Lower lobe of right lung (tissue), 2 donors: ENCODE results near the gene CPT1A. TPM values are rescaled to one million over a fixed set of nuclear protein-coding genes. Genes with fewer than 3 reads are reported as not detected.

ENCODE experiments used
- ATAC-seq, 2 donors: fragments of 200-7000 bp; cut with Tn5 transposase; one replicate each; pipeline ENCODE4 v1.9.1; 2020 to 2022; ENCODE audit warnings: mild to moderate bottlenecking in 2 of 2, moderate library complexity in 2 of 2
- DNase-seq: peaks from one replicate; pipeline ENCODE4 v3.0.0-alpha.2; 2020
- H3K27ac ChIP-seq: fragments of 200-600 bp; one replicate; pipeline ENCODE4 v1.8.0; 2022
- H3K27me3 ChIP-seq: fragments of 200-600 bp; one replicate; pipeline ENCODE4 v1.8.0; 2022; ENCODE audit warnings: low read depth
- H3K36me3 ChIP-seq: fragments of 200-600 bp; one replicate; pipeline ENCODE4 v1.8.0; 2022; ENCODE audit warnings: mild to moderate bottlenecking
- H3K4me1 ChIP-seq: fragments of 200-600 bp; one replicate; pipeline ENCODE4 v1.8.0; 2022
- H3K4me3 ChIP-seq: fragments of 200-600 bp; one replicate; pipeline ENCODE4 v1.8.0; 2022; ENCODE audit warnings: mild to moderate bottlenecking
- H3K9me3 ChIP-seq: fragments of 200-600 bp; one replicate; pipeline ENCODE4 v1.8.0; 2022
- intact Hi-C: fragments of 100-400 bp; cut with DNase I; formaldehyde crosslinking; loops from one replicate; pipeline ENCODE4 v1.11.0; 2022
- total RNA-seq: library from RNA; stranded (reverse); fragmentation: NEBNext Ultra II Directional; extraction: Animal tissue kit (Norgen Biotek cat#: 25700); gene quantifications from one replicate; pipeline ENCODE4 v1.2.1, GENCODE V29; 2021
- TF ChIP-seq, protein P1 (sequence below): fragments of 200-600 bp; IDR thresholded peaks from one replicate; pipeline ENCODE4 v1.8.0; 2022; ENCODE audit warnings: antibody characterized with exemption, mild to moderate bottlenecking
- donor health status: DM: no; HTN: yes; CAD: no; lungs with severe emphysema.

Gene CPT1A
- total RNA-seq, 1 donor from 2014 or later = 88.4 TPM

DNA sequence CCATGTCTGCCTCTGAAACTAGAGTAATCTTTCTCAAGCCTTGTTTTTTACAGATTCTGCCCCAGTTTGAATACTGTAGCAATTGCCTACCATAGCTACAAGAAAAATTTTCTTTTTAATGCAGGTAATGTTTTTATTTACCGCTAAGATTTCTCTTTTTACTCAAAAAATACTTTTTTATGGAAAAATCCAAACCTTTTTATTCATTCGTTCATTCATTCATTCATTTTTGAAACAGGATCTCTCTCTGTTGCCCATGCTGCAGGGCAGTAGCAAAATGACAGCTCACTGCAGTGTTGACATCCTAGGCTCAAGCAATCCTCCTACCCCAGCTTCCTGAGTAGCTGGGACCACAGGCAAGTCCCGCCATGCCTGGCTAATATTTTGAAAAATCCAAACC is 2.7 kb upstream of the CPT1A start:
- Histone ChIP-seq H3K4me3 (peak overlapping the region; percentile 97), H3K27ac (peak overlapping the region; percentile 95), H3K9me3 (no peaks in the 10 kb centered on the region), H3K4me1 (peaks cover 34% of the 10 kb centered on the region), H3K36me3 (no peaks in the 10 kb centered on the region), H3K27me3 (no peaks in the 10 kb centered on the region)
- no peak for ATAC-seq
- intact Hi-C loops = no loop called here
- TF ChIP-seq, protein P1, sequence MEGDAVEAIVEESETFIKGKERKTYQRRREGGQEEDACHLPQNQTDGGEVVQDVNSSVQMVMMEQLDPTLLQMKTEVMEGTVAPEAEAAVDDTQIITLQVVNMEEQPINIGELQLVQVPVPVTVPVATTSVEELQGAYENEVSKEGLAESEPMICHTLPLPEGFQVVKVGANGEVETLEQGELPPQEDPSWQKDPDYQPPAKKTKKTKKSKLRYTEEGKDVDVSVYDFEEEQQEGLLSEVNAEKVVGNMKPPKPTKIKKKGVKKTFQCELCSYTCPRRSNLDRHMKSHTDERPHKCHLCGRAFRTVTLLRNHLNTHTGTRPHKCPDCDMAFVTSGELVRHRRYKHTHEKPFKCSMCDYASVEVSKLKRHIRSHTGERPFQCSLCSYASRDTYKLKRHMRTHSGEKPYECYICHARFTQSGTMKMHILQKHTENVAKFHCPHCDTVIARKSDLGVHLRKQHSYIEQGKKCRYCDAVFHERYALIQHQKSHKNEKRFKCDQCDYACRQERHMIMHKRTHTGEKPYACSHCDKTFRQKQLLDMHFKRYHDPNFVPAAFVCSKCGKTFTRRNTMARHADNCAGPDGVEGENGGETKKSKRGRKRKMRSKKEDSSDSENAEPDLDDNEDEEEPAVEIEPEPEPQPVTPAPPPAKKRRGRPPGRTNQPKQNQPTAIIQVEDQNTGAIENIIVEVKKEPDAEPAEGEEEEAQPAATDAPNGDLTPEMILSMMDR = no peak
- no peak for DNase-seq

DNA sequence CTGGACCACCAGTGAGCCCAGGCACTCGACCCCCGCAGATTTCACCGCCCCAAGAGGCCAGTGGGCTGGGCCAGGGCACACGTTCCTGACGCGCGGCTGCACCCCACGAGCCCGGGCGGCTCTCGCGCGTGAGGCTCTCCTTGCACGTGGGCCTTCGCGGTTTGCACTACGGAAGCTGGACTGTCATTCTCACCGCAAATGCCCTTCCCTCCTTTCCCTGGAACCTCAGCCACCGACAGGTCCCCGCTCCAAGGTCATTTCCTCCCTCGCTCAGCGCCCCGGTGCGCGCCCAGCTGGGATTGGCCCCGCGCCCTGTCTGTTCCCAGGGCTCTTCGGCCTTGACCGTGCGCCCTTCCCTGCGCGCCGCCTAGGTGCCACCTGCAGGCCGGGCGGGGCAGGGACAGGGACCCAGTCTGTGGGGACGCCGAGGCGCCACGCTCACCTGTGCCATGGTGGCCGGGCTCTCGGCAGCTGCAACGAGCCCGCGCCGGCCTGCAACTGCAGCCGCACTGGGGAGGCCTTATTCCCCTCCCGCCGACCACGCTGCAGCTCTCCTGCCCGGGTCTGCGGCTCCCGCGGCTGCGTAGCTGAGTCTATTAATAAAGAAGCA is 2.1 kb upstream of the CPT1A start:
- Histone ChIP-seq H3K4me1 (peaks cover 40% of the 10 kb centered on the region), H3K9me3 (no peaks in the 10 kb centered on the region), H3K4me3 (peak overlapping the region; percentile 97), H3K27ac (peak overlapping the region; percentile 95), H3K27me3 (no peaks in the 10 kb centered on the region), H3K36me3 (no peaks in the 10 kb centered on the region)
- DNase-seq = peak; percentile 93
- ATAC-seq = peak; percentile 83 to 87
- TF ChIP-seq, protein P1 = peak; percentile 73
- intact Hi-C loops = no loop called here

DNA sequence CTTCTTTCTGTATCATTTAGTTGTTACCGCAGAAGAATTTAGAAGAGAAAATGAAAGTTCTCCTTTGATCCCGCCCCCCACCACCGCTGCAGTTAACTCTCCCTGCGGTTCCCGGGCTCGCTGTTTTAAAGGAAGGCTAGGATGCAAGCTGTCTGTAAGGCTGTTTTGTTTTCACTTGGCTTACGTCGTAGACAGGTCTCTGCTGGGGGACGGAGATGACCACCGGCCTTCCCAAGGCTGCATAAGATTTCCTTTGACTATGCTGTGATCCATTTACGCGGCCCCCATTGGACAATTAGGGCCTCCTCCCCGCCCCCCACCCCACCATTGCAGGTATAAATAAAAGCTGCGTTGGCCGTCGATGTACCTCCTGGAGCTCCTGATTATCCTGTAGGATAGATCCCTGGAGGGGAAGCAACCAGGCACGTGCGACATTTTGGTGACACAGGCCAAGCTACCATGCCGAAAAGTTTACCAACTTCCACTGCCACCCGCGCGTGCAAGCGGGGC is 1.4 kb upstream of the CPT1A start:
- Histone ChIP-seq H3K27me3 (no peaks in the 10 kb centered on the region), H3K9me3 (no peaks in the 10 kb centered on the region), H3K4me1 (peaks cover 47% of the 10 kb centered on the region), H3K27ac (peak overlapping the region; percentile 95), H3K4me3 (peak overlapping the region; percentile 97), H3K36me3 (no peaks in the 10 kb centered on the region)
- ATAC-seq (no peak), DNase-seq (no peak)
- intact Hi-C loops = no loop called here
- TF ChIP-seq, protein P1 = no peak

DNA sequence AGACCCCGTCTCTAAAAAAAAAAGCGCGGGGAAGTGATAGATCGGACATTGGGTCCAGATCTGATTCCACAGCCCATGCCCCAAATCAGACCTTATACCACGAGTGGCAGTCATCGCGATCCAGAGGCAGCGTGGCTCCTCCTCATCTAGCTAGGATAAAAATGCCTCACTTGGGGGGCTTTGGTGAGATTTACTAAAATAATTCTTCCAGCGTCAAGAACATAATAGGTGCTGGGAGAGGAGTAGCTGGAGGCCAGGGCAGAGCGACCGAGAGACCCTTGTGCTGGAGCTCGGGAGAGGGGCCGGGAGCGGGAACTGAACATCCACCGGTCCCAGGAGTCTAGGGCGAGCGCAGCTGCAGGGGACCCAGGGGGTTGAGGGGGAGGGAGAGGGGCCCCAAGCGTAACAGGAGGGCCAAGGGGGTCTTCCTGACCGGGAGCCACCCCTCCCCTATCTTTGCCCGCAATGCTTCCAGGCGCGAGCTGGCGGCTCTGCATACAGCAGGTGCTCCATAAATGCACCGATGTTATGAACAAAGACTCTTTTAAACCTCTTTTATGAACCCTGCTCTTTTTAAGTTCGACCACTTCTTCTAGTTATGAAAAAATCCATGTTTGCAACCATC is 823 bp upstream of the CPT1A start:
- peak overlapping the region; percentile 95 for H3K27ac ChIP-seq
- no peak for DNase-seq
- H3K36me3 ChIP-seq = no peaks in the 10 kb centered on the region
- H3K4me3 ChIP-seq = peak overlapping the region; percentile 97
- H3K27me3 ChIP-seq = no peaks in the 10 kb centered on the region
- H3K4me1 ChIP-seq = peaks cover 53% of the 10 kb centered on the region
- intact Hi-C loops = no loop called here
- ATAC-seq = no peak
- TF ChIP-seq, protein P1 = no peak
- H3K9me3 ChIP-seq = no peaks in the 10 kb centered on the region

DNA sequence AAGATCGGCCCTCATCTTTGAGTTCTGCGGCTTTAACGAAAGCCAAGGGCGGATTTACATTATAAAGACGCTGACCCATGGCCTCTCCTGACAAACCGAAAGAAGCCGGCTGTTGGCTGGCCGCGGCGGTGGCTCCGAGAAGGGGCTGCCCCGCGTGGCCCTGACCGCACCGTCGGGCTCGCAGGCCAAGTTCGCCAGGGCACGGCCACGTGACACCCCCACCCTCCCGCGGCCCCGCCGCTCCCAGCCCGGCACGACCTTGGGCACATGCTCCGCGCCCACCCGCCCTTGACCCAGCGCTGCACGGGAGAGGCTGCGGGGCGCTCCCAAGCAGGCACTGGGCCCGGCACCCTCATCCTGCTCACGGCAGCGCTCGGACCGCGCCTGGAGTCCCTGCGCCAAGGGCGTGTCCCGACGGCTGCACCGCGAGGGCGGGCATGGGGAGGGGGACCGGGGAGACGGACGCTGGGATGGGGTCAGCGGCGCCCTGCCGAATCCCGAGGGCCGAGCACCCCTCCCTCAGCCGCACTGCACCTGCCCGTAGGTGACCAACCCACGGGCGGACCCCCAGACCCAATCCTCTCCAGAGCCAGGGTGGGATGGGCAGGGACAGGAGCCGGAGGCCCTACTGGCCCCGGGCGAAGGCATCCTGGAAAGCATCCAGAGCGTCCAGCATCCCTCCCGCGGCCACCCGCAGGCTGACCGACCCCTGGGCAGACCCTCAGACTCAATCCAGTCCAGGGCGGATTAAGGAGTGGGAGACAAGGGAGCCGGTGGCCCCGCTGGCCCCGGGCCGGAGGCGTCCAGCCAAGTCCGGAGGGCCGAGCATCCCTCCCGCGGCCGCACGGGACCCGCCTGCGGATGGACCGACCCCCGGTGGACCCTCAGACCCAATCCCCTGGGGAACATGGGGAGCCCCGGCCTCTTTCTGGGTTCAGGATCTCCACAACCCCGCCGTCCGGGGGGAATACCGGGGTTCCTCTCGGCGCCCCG is 759 bp downstream of the CPT1A start:
- TF ChIP-seq, protein P1 = no peak
- DNase-seq (peak; percentile 77), ATAC-seq (peak; percentile 33 to 35)
- Histone ChIP-seq H3K27ac (peak overlapping the region; percentile 95), H3K36me3 (peaks cover 3% of the 10 kb centered on the region), H3K4me3 (peak overlapping the region; percentile 97), H3K9me3 (no peaks in the 10 kb centered on the region), H3K4me1 (peaks cover 68% of the 10 kb centered on the region), H3K27me3 (no peaks in the 10 kb centered on the region)
- intact Hi-C loops = no loop called here
